Measurements from ENCODE around the gene MYO1D. TPM values are rescaled to one million over a fixed set of nuclear protein-coding genes. Genes with fewer than 3 reads are reported as not detected.

The MYO1D gene
- total RNA-seq, 1 donor from 2014 or later, result 24.9 TPM

DNA sequence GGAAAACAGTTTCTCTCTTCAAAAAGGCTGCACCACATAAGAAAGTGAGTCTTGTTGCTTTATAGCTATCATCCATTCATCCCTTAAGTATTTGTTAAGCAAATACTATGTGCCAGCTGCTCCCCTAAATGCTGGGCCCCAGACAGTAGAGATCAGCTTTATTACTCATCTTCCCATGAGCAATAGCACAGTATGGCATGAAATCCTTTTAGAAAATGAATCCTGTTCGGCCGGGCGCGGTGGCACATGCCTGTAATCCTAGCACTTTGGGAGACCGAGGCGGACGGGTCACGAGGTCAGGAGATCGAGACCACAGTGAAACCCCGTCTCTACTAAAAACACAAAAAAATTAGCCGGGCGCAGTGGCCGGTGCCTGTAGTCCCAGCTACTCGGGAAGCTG, 99.5 kb downstream of the MYO1D start:
- Mint-ChIP-seq H3K27me3 (no peaks in the 10 kb centered on the region), H3K36me3 (no peaks in the 10 kb centered on the region), H3K27ac (no peak overlapping the region), H3K4me3 (no peak overlapping the region), H3K9me3 (no peaks in the 10 kb centered on the region), H3K4me1 (ENCODE audit: unreplicated experiment) (no peaks in the 10 kb centered on the region)
- TF ChIP-seq, protein P1, sequence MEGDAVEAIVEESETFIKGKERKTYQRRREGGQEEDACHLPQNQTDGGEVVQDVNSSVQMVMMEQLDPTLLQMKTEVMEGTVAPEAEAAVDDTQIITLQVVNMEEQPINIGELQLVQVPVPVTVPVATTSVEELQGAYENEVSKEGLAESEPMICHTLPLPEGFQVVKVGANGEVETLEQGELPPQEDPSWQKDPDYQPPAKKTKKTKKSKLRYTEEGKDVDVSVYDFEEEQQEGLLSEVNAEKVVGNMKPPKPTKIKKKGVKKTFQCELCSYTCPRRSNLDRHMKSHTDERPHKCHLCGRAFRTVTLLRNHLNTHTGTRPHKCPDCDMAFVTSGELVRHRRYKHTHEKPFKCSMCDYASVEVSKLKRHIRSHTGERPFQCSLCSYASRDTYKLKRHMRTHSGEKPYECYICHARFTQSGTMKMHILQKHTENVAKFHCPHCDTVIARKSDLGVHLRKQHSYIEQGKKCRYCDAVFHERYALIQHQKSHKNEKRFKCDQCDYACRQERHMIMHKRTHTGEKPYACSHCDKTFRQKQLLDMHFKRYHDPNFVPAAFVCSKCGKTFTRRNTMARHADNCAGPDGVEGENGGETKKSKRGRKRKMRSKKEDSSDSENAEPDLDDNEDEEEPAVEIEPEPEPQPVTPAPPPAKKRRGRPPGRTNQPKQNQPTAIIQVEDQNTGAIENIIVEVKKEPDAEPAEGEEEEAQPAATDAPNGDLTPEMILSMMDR (conservative IDR thresholded peaks at IDR 0.05), result no peak
- DNase-seq (ENCODE audit: extremely low spot score, unreplicated experiment), result no peak

DNA sequence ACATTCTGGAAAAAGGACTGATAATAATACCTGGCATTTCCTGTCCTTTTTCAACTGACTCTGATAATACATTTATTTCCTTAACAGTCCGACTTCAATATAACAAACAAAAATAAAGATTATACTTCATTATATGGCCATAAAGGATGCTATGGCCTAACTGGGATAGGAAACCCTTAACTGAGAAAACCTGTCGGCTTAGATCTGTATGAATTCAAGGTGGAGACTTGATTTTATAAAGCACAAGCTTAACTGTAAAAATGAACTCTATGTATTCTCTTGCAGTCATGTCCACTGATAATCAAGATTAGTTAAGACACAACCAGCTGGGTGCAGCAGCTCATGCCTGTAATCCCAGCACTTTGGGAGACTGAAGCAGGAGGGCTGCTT, 102.2 kb downstream of the MYO1D start:
- H3K36me3 Mint-ChIP-seq, result no peaks in the 10 kb centered on the region
- H3K4me1 Mint-ChIP-seq (ENCODE audit: unreplicated experiment), result peaks cover 4% of the 10 kb centered on the region
- H3K27ac Mint-ChIP-seq, result no peak overlapping the region
- DNase-seq (ENCODE audit: extremely low spot score, unreplicated experiment), result no peak
- no peaks in the 10 kb centered on the region for H3K27me3 Mint-ChIP-seq
- no peak overlapping the region for H3K4me3 Mint-ChIP-seq
- TF ChIP-seq, protein P1 (conservative IDR thresholded peaks at IDR 0.05), result no peak
- H3K9me3 Mint-ChIP-seq, result no peaks in the 10 kb centered on the region

DNA sequence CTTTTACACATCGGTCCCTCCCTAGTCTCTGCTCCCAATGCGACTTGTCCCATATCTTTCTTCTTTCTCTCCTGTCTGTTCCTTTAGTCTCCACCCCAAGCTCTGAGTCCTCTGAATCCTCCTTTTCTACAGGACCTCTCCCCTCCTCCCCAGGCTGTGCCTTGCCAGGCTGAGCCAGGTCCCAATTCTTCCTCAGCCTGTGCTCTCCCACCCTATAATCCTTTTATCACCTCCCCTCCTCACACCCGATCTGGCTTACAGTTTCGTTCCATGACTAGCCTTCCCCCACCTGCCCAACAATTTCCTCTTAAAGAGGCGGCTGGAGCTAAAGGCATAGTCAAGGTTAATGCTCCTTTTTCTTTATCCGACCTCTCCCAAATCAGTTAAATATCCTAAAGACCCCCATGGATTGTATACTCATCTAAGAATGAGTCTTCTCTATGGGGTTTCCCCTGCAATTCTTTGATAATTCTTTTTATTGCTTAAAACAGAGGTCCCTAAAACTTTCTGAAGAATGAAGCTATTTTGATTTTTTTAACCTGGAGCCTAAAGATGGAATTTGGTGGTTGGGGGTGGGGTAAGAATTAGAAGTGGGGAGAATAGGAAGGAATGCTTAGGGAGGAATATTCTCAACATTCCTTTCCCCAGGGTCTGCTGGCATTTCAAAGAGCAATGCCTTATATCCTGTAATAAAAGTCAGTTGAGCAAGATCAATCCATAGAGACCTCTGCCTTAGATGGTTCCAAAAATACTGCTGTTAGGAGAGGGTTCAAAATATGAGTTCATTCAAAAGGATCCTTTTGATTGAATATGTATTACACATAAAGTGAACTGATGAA, 102.8 kb downstream of the MYO1D start:
- Mint-ChIP-seq H3K9me3 (no peaks in the 10 kb centered on the region), H3K4me1 (ENCODE audit: unreplicated experiment) (peaks cover 4% of the 10 kb centered on the region), H3K4me3 (no peak overlapping the region), H3K27me3 (no peaks in the 10 kb centered on the region), H3K27ac (no peak overlapping the region), H3K36me3 (no peaks in the 10 kb centered on the region)
- TF ChIP-seq, protein P1 (conservative IDR thresholded peaks at IDR 0.05), result no peak
- no peak for DNase-seq (ENCODE audit: extremely low spot score, unreplicated experiment)

DNA sequence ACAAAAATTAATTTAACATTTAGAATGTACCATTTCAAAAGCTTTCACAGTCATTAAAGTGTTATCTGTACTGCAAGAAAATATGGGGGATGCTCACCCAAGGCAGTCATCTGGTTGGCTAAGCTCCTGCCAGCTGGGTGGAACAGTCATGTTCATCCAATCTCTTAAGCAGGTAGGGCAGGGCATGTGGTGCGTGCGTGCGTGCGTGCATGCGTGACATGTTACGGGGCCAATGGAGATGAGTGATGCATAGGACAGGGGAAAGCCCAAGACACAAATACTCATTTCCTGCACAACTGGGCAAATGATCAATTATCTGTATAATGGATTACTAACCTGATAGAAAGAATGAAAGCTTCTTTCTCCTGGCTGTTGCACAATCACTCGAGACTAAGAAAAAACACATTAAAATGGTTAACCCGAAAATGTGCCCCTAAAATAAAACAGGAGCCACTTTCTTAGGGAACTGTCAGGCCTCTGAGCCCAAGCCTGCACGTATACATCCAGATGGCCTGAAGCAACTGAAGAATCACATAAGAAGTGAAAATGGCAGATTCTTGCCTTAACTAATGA, 104.4 kb downstream of the MYO1D start:
- Mint-ChIP-seq H3K4me3 (no peak overlapping the region), H3K36me3 (no peaks in the 10 kb centered on the region), H3K27me3 (no peaks in the 10 kb centered on the region), H3K9me3 (no peaks in the 10 kb centered on the region), H3K27ac (no peak overlapping the region), H3K4me1 (ENCODE audit: unreplicated experiment) (peaks cover 4% of the 10 kb centered on the region)
- DNase-seq (ENCODE audit: extremely low spot score, unreplicated experiment), result no peak
- TF ChIP-seq, protein P1 (conservative IDR thresholded peaks at IDR 0.05), result no peak

DNA sequence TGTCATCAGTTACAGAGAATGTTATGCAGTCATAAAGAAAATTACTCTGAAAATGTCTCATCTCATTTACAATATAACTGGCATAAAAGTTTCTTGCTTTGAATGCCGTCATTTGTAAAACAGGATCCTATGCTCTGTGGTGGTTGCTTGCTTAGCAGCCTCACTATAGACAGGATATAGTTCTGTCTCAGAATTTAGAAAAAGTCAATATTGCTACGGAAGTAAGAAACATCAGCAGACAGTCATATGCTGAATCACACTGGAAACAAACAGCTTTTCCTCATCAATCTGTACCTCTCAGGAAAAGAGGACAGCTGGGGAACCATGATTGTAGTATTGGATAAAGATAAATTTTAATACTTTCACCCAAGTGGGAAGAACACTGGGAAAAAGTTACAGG, 105.5 kb downstream of the MYO1D start:
- Mint-ChIP-seq H3K36me3 (peaks cover 5% of the 10 kb centered on the region), H3K27ac (no peak overlapping the region), H3K27me3 (no peaks in the 10 kb centered on the region), H3K4me3 (no peak overlapping the region), H3K4me1 (ENCODE audit: unreplicated experiment) (peaks cover 4% of the 10 kb centered on the region), H3K9me3 (no peaks in the 10 kb centered on the region)
- TF ChIP-seq, protein P1 (conservative IDR thresholded peaks at IDR 0.05), result no peak
- DNase-seq (ENCODE audit: extremely low spot score, unreplicated experiment), result no peak
